ENCODE results near the gene ADGRG7. TPM values are rescaled to one million over a fixed set of nuclear protein-coding genes. Genes with fewer than 3 reads are reported as not detected.
A peak's percentile ranks its signal among the peaks of the same experiment; 100 is the strongest.

ADGRG7 gene
- polyA plus RNA-seq, 2 of the 4 experiments (the other 2 are of a cell fraction): 0.09 TPM; not detected in 1

- ChIA-PET CTCF (interaction anchor here (2.6 kb wide), 1 partner anchor 464 kb away, joined by 7 read pairs; no protein-coding TSS in a partner anchor), POLR2A (no interaction called here)
- no peak for ATAC-seq
- H3K4me2 ChIP-seq: no peak overlapping the region
- H3K4me3 ChIP-seq: no peak overlapping the region
- no peak for DNase-seq (ENCODE audit: low read depth in 1 of 2, low spot score in 1 of 2)
- WGBS (ENCODE audit: missing lambda C conversion rate): 82% methylated on average over 3 of the region's 3 CpGs
- TF ChIP-seq MAFK (IDR thresholded peaks at IDR 0.05; ENCODE audit: partially characterized antibody) (peak; percentile 79), CEBPB (IDR thresholded peaks at IDR 0.05) (no peak), TFCP2L1 (CRISPR knock-in tag; IDR thresholded peaks at IDR 0.05) (no peak), HDAC2 (IDR thresholded peaks at IDR 0.05) (no peak)
- peak; percentile 7 for FAIRE-seq
- peaks cover 3% of the 10 kb centered on the region; the same call in 1 of the 3 replicates for H3K4me1 ChIP-seq
- H3K27ac ChIP-seq: no peak overlapping the region
- no peaks in the 10 kb centered on the region for H3K9me3 ChIP-seq
These were observed 123.0 kb downstream of the ADGRG7 start for GRCh38 chr3:100732435-100732834.

GRCh38 chr3:100737334-100737733 is 127.9 kb downstream of the ADGRG7 start:
- POLR2A ChIA-PET: no interaction called here
- FAIRE-seq (no peak), ATAC-seq (peak; percentile 72 to 76; a peak in 5 of 6 replicates), DNase-seq (ENCODE audit: low read depth in 1 of 2, low spot score in 1 of 2) (peak; percentile 9 to 17)
- Histone ChIP-seq H3K4me3 (no peak overlapping the region), H3K27ac (no peak overlapping the region), H3K4me1 (peaks cover 6% of the 10 kb centered on the region; the same call in 1 of the 3 replicates), H3K9me3 (no peaks in the 10 kb centered on the region), H3K4me2 (no peak overlapping the region)
- CTCF ChIA-PET: interaction anchor here (0.6 to 6.5 kb wide), 8 partner anchors 10 to 944 kb away, joined by 3 to 40 read pairs (median 4); no protein-coding TSS in a partner anchor
- WGBS (ENCODE audit: missing lambda C conversion rate): 43% methylated on average over 2 of the region's 2 CpGs
- TF ChIP-seq GATA3 (IDR thresholded peaks at IDR 0.05; ENCODE audit: borderline replicate concordance) (no peak), TFCP2L1 (CRISPR knock-in tag; IDR thresholded peaks at IDR 0.05) (no peak), NPAS2 (CRISPR knock-in tag; IDR thresholded peaks at IDR 0.05; ENCODE audit: borderline replicate concordance) (no peak), CBX2 (IDR thresholded peaks at IDR 0.05; ENCODE audit: borderline replicate concordance, low read depth) (no peak), RAD21 (conservative IDR thresholded peaks at IDR 0.05 in 1 of 2, IDR thresholded peaks at IDR 0.05 in 1 of 2) (peak; percentile 52 to 59; a peak in 4 of 5 replicates), PHF8 (IDR thresholded peaks at IDR 0.05; ENCODE audit: borderline replicate concordance, low read depth) (no peak), BHLHE40 (IDR thresholded peaks at IDR 0.05; ENCODE audit: low read depth, low read length) (no peak), SMC3 (IDR thresholded peaks at IDR 0.05) (peak; percentile 53; the same call in 2 of the 3 replicates), MAFK (IDR thresholded peaks at IDR 0.05; ENCODE audit: partially characterized antibody) (no peak), CTCF (IDR thresholded peaks at IDR 0.05) (peak; percentile 57), EHF (CRISPR knock-in tag; IDR thresholded peaks at IDR 0.05) (no peak), EP300 (IDR thresholded peaks at IDR 0.05) (no peak)

GRCh38 chr3:100740207-100740606 is 130.8 kb downstream of the ADGRG7 start:
- DNase-seq (ENCODE audit: low read depth in 1 of 2, low spot score in 1 of 2): no peak
- H3K9me3 ChIP-seq: no peaks in the 10 kb centered on the region
- WGBS (ENCODE audit: missing lambda C conversion rate): 96% methylated on average over 1 of the region's 1 CpG
- H3K27ac ChIP-seq: no peak overlapping the region
- TF ChIP-seq CTCF (IDR thresholded peaks at IDR 0.05) (no peak), ELK1 (IDR thresholded peaks at IDR 0.05; ENCODE audit: low read depth, low read length) (no peak)
- no peak for ATAC-seq
- POLR2A ChIA-PET: no interaction called here
- CTCF ChIA-PET: interaction anchor here (6.5 kb wide), 1 partner anchor 456 kb away, joined by 40 read pairs; no protein-coding TSS in a partner anchor
- H3K4me3 ChIP-seq: no peak overlapping the region
- H3K4me1 ChIP-seq: peaks cover 6% of the 10 kb centered on the region; the same call in 1 of the 3 replicates
- FAIRE-seq: no peak
- H3K4me2 ChIP-seq: no peak overlapping the region
